ENCODE data around the gene ANKLE2.
"Not testable (repeated sequence)": the region's sequence is repeated elsewhere in the genome, so short reads cannot be mapped to it uniquely, and the experiment has no call there.

ANKLE2 gene

DNA sequence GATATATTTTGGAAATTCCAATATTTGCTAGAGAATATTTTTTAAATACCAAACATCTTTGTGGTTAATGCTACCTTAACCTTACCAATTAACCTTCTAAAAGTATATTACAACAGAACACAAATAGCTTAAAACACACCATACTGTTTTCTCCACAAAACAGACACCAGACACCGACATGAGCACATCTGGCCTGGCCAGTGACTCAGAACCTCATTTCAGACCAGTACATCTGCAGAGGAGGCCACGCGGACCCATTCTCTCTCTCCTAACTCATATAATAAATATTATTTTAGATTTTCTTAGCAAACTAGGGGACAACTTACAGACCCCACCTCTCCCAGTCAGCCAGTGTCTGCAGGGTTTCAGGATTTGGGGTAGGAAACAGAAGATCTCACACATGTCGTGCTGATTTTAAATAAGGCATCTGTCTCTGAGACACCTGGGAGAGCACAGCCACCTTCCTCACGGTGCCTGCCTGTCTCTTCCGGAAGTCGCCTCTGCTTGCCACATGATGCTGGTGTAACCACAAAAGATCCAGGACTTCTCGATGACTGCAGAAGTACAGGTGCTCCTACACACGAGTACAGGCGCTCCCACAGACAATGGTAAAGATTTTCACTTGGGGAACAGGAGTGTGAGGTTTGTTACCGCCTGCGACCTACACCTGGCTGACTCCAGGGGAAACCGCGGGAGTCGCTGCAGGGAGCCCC, 9.7 kb upstream of the ANKLE2 start:
- H3K9ac ChIP-seq (ENCODE audit: low read depth in 1 of 2, low read length in 2 of 2), result no peak overlapping the region
- peak overlapping the region; percentile 42 for H3K27ac ChIP-seq (ENCODE audit: low read depth, low read length)
- no peaks in the 10 kb centered on the region for H3K27me3 ChIP-seq (ENCODE audit: control insufficient read depth in 1 of 2, insufficient read depth in 2 of 2, low read length in 2 of 2)
- H3K4me3 ChIP-seq (ENCODE audit: low read depth in 1 of 2, low read length in 2 of 2), result no peak overlapping the region
- no peaks in the 10 kb centered on the region for H3K9me3 ChIP-seq (ENCODE audit: control insufficient read depth in 1 of 2, low read length in 2 of 2)
- peaks cover 5 to 20% of the 10 kb centered on the region in 2 donors for H3K4me1 ChIP-seq (ENCODE audit: control insufficient read depth in 1 of 2, insufficient read depth in 2 of 2, low read length in 2 of 2)
- peaks cover 27 to 58% of the 10 kb centered on the region in 2 donors for H3K36me3 ChIP-seq (ENCODE audit: control insufficient read depth in 1 of 2, insufficient read depth in 2 of 2, low read length in 2 of 2)

- peak overlapping the region in 1 of 2 donors; percentile 12 for H3K9ac ChIP-seq (ENCODE audit: low read depth in 1 of 2, low read length in 2 of 2)
- H3K27ac ChIP-seq (ENCODE audit: low read depth, low read length), result no peak overlapping the region
- H3K4me3 ChIP-seq (ENCODE audit: low read depth in 1 of 2, low read length in 2 of 2), result peak overlapping the region in 1 of 2 donors; percentile 8
Observed at GRCh38 chr12:132766380-132767085, 4.9 kb upstream of the ANKLE2 start.

DNA sequence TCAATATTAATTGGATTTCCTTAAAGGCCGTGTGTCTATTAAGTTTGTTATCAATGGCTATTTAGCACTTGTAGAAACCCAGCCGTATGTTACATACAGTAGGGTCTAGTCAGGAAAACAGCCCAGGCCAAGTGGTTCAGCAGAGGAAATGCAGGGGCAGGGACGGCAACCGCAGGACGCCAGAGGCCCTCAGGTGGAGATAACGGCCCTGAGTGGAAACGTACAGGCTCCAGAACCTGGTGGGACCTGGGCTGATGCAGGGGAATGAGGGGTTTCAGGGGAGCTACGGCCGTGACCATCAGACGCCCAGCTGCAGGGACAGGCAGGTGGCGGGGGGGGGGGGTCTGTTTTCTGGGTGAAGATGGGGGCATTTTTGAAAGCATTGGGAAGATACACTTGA, 3.7 kb upstream of the ANKLE2 start:
- Histone ChIP-seq H3K4me1 (ENCODE audit: control insufficient read depth in 1 of 2, insufficient read depth in 2 of 2, low read length in 2 of 2) (peaks cover 4 to 17% of the 10 kb centered on the region in 2 donors), H3K27ac (ENCODE audit: low read depth, low read length) (no peak overlapping the region)

More at GRCh38 chr12:132766380-132767085, 4.9 kb upstream of the ANKLE2 start:
- no peaks in the 10 kb centered on the region for H3K27me3 ChIP-seq (ENCODE audit: control insufficient read depth in 1 of 2, insufficient read depth in 2 of 2, low read length in 2 of 2)
- no peaks in the 10 kb centered on the region for H3K9me3 ChIP-seq (ENCODE audit: control insufficient read depth in 1 of 2, low read length in 2 of 2)
- peaks cover 9 to 15% of the 10 kb centered on the region in 2 donors for H3K36me3 ChIP-seq (ENCODE audit: control insufficient read depth in 1 of 2, insufficient read depth in 2 of 2, low read length in 2 of 2)
- peaks cover 5 to 15% of the 10 kb centered on the region in 2 donors for H3K4me1 ChIP-seq (ENCODE audit: control insufficient read depth in 1 of 2, insufficient read depth in 2 of 2, low read length in 2 of 2)

GRCh38 chr12:132764231-132764630, 2.6 kb upstream of the ANKLE2 start:
- Histone ChIP-seq H3K9ac (ENCODE audit: low read depth in 1 of 2, low read length in 2 of 2) (no peak overlapping the region), H3K27ac (ENCODE audit: low read depth, low read length) (no peak overlapping the region), H3K4me3 (ENCODE audit: low read depth in 1 of 2, low read length in 2 of 2) (no peak overlapping the region), H3K9me3 (ENCODE audit: control insufficient read depth in 1 of 2, low read length in 2 of 2) (no peaks in the 10 kb centered on the region), H3K4me1 (ENCODE audit: control insufficient read depth in 1 of 2, insufficient read depth in 2 of 2, low read length in 2 of 2) (peaks cover 8 to 22% of the 10 kb centered on the region in 2 donors), H3K36me3 (ENCODE audit: control insufficient read depth in 1 of 2, insufficient read depth in 2 of 2, low read length in 2 of 2) (peaks cover 1 to 2% of the 10 kb centered on the region in 2 donors), H3K27me3 (ENCODE audit: control insufficient read depth in 1 of 2, insufficient read depth in 2 of 2, low read length in 2 of 2) (no peaks in the 10 kb centered on the region)

More for the DNA sequence above, 3.7 kb upstream of the ANKLE2 start:
- Histone ChIP-seq H3K9ac (ENCODE audit: low read depth in 1 of 2, low read length in 2 of 2) (no peak overlapping the region), H3K36me3 (ENCODE audit: control insufficient read depth in 1 of 2, insufficient read depth in 2 of 2, low read length in 2 of 2) (peaks cover 9 to 11% of the 10 kb centered on the region in 2 donors), H3K27me3 (ENCODE audit: control insufficient read depth in 1 of 2, insufficient read depth in 2 of 2, low read length in 2 of 2) (no peaks in the 10 kb centered on the region), H3K4me3 (ENCODE audit: low read depth in 1 of 2, low read length in 2 of 2) (no peak overlapping the region), H3K9me3 (ENCODE audit: control insufficient read depth in 1 of 2, low read length in 2 of 2) (no peaks in the 10 kb centered on the region)

DNA sequence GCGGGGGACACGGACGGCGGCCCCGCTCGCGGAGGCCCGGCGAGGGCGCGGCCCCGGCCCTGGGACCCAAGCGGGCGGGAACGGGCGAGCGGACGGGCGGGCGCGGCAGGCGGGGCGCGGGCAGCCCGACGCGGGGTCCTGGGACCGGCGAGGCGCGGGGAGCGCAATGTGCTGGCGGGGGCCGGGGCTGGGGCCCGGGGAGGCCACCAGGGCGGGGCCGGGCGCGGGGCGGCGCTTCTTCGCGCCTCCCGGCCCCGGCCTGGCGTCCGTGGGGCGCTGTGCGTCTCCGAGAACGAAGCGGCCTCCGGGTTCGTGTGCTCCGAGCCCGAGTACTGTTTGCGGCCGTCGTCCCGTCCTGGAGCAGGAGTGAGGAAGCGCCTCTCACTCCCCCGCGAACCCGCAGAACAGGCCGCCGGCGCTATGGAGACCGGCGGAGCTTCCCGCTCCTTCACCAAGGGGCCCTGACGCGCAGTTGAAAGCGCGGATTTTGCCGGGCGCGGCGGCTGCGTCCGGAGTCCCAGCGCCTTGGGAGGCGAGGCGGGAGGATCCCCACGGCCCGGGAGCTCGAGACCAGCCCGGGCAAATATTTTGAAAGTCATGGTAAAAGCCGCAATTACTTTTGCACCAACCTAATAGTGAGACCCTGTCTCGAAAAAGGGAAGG, 420 bp upstream of the ANKLE2 start:
- Histone ChIP-seq H3K36me3 (ENCODE audit: control insufficient read depth in 1 of 2, insufficient read depth in 2 of 2, low read length in 2 of 2) (peaks cover 0 to 5% of the 10 kb centered on the region in 2 donors), H3K27ac (ENCODE audit: low read depth, low read length) (peak overlapping the region; percentile 97), H3K9ac (ENCODE audit: low read depth in 1 of 2, low read length in 2 of 2) (peak overlapping the region; percentile 81), H3K27me3 (ENCODE audit: control insufficient read depth in 1 of 2, insufficient read depth in 2 of 2, low read length in 2 of 2) (no peaks in the 10 kb centered on the region), H3K9me3 (ENCODE audit: control insufficient read depth in 1 of 2, low read length in 2 of 2) (no peaks in the 10 kb centered on the region), H3K4me1 (ENCODE audit: control insufficient read depth in 1 of 2, insufficient read depth in 2 of 2, low read length in 2 of 2) (peaks cover 8 to 11% of the 10 kb centered on the region in 2 donors), H3K4me3 (ENCODE audit: low read depth in 1 of 2, low read length in 2 of 2) (peak overlapping the region; percentile 64 to 72)

GRCh38 chr12:132759359-132759758, 2.3 kb downstream of the ANKLE2 start:
- no peak overlapping the region for H3K9ac ChIP-seq (ENCODE audit: low read depth in 1 of 2, low read length in 2 of 2)
- H3K4me1 ChIP-seq (ENCODE audit: control insufficient read depth in 1 of 2, insufficient read depth in 2 of 2, low read length in 2 of 2), result peaks cover 8 to 11% of the 10 kb centered on the region in 2 donors

DNA sequence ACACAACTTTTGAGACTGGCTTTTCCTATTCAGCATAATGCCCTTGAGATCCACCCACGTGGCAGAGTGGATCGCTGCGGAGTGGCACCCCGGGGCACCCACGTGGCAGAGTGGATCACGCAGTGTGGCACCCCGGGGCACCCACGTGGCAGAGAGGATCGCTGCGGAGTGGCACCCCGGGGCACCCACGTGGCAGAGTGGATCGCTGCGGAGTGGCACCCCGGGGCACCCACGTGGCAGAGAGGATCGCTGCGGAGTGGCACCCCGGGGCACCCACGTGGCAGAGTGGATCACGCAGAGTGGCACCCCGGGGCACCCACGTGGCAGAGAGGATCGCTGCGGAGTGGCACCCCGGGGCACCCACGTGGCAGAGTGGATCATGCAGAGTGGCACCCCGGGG, 2.8 kb downstream of the ANKLE2 start:
- H3K36me3 ChIP-seq (ENCODE audit: control insufficient read depth in 1 of 2, insufficient read depth in 2 of 2, low read length in 2 of 2), result peaks cover 5 to 16% of the 10 kb centered on the region in 2 donors

More at GRCh38 chr12:132759359-132759758, 2.3 kb downstream of the ANKLE2 start:
- Histone ChIP-seq H3K9me3 (ENCODE audit: control insufficient read depth in 1 of 2, low read length in 2 of 2) (no peaks in the 10 kb centered on the region), H3K36me3 (ENCODE audit: control insufficient read depth in 1 of 2, insufficient read depth in 2 of 2, low read length in 2 of 2) (peaks cover 2 to 15% of the 10 kb centered on the region in 2 donors), H3K4me3 (ENCODE audit: low read depth in 1 of 2, low read length in 2 of 2) (no peak overlapping the region), H3K27ac (ENCODE audit: low read depth, low read length) (no peak overlapping the region), H3K27me3 (ENCODE audit: control insufficient read depth in 1 of 2, insufficient read depth in 2 of 2, low read length in 2 of 2) (no peaks in the 10 kb centered on the region)

DNA sequence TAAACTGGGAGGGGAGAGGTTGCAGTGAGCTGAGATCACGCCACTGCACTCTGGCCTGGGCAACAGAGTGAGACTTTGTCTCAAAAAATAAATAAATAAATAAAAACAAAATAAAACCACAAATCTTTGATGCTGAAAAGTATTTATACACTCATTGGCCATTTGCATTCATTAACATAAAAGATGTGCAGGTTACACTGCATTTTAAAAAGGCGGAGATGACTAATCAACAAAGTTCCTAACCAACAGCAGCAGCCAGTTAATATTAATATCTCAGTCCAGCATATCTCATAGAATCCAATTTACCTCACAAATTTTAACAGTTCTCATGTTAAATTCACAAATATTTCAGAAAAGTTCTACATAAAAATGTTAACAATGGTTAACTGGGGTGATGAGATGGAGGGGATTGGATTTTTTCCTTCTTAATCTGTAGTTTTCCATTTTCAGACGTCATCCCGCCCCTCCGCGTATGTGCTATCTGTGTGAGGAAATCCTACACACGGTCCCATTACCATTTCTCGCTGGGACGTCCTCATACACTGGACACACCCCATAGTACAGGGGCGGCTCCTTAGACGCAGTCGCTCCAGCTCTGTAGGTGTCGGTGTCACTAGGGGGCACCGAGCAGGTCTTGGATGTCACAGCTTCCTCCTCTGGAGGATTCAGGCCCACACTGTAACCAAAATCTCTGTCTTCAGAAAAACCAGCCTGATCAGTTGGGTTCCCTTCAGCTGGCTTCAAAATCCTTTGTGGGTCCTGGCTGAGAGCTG, 7.3 kb downstream of the ANKLE2 start:
- no peaks in the 10 kb centered on the region for H3K4me1 ChIP-seq (ENCODE audit: control insufficient read depth in 1 of 2, insufficient read depth in 2 of 2, low read length in 2 of 2)
- H3K27me3 ChIP-seq (ENCODE audit: control insufficient read depth in 1 of 2, insufficient read depth in 2 of 2, low read length in 2 of 2), result no peaks in the 10 kb centered on the region
- H3K9me3 ChIP-seq (ENCODE audit: control insufficient read depth in 1 of 2, low read length in 2 of 2), result no peaks in the 10 kb centered on the region
- no peak overlapping the region for H3K27ac ChIP-seq (ENCODE audit: low read depth, low read length)
- H3K4me3 ChIP-seq (ENCODE audit: low read depth in 1 of 2, low read length in 2 of 2), result no peak overlapping the region
- H3K9ac ChIP-seq (ENCODE audit: low read depth in 1 of 2, low read length in 2 of 2), result no peak overlapping the region
- H3K36me3 ChIP-seq (ENCODE audit: control insufficient read depth in 1 of 2, insufficient read depth in 2 of 2, low read length in 2 of 2), result peaks cover 16 to 51% of the 10 kb centered on the region in 2 donors

More for the DNA sequence above, 2.8 kb downstream of the ANKLE2 start:
- H3K9ac ChIP-seq (ENCODE audit: low read depth in 1 of 2, low read length in 2 of 2); H3K4me3 ChIP-seq (ENCODE audit: low read depth in 1 of 2, low read length in 2 of 2); H3K27ac ChIP-seq (ENCODE audit: low read depth, low read length); H3K9me3 ChIP-seq (ENCODE audit: control insufficient read depth in 1 of 2, low read length in 2 of 2); H3K27me3 ChIP-seq (ENCODE audit: control insufficient read depth in 1 of 2, insufficient read depth in 2 of 2, low read length in 2 of 2): not testable (repeated sequence)
- peaks cover 8 to 11% of the 10 kb centered on the region in 2 donors for H3K4me1 ChIP-seq (ENCODE audit: control insufficient read depth in 1 of 2, insufficient read depth in 2 of 2, low read length in 2 of 2)

GRCh38 chr12:132753670-132754069, 8.0 kb downstream of the ANKLE2 start:
- H3K9ac ChIP-seq (ENCODE audit: low read depth in 1 of 2, low read length in 2 of 2); H3K27ac ChIP-seq (ENCODE audit: low read depth, low read length); H3K27me3 ChIP-seq (ENCODE audit: control insufficient read depth in 1 of 2, insufficient read depth in 2 of 2, low read length in 2 of 2); H3K9me3 ChIP-seq (ENCODE audit: control insufficient read depth in 1 of 2, low read length in 2 of 2); H3K4me3 ChIP-seq (ENCODE audit: low read depth in 1 of 2, low read length in 2 of 2); H3K4me1 ChIP-seq (ENCODE audit: control insufficient read depth in 1 of 2, insufficient read depth in 2 of 2, low read length in 2 of 2): not testable (repeated sequence)
- peaks cover 16 to 58% of the 10 kb centered on the region in 2 donors for H3K36me3 ChIP-seq (ENCODE audit: control insufficient read depth in 1 of 2, insufficient read depth in 2 of 2, low read length in 2 of 2)
